Fibroblast of lung (primary cell): ENCODE data around the gene ITGB8.

ENCODE experiments used
- CTCF ChIP-seq, 2 donors: IDR thresholded peaks in 1 of 2; conservative IDR thresholded peaks in 1 of 2; 1 replicate in 1 of 2; 2 replicates in 1 of 2; pipeline ENCODE4 v1.5.1; 2011 to 2012; ENCODE audit warnings: low read length in 2 of 2, control low read depth in 1 of 2, inconsistent platforms in 1 of 2, low read depth in 1 of 2, mild to moderate bottlenecking in 1 of 2
- EZH2 ChIP-seq: IDR thresholded peaks from 2 replicates; pipeline ENCODE4 v1.5.1; 2012; ENCODE audit warnings: low read length, control low read depth, mild to moderate bottlenecking; ENCODE audit errors: missing control alignments

- TF ChIP-seq CTCF (conservative IDR thresholded peaks at IDR 0.05 in 1 of 2, IDR thresholded peaks at IDR 0.05 in 1 of 2; ENCODE audit: low read depth in 1 of 2, low read length in 2 of 2) (no peak), EZH2 (no peak)
Measured at GRCh38 chr7:20350996-20351692, 20.4 kb downstream of the ITGB8 start.
